HCT116 (cell line): Measurements from ENCODE around the gene PLAAT3. TPM values are rescaled to one million over a fixed set of nuclear protein-coding genes. Genes with fewer than 3 reads are reported as not detected.
A peak's percentile ranks its signal among the peaks of the same experiment; 100 is the strongest.

Experiments used
- ATF3 ChIP-seq: IDR thresholded peaks from 2 replicates; pipeline ENCODE4 v1.6.1; 2012
- CTCF ChIP-seq, 3 experiments: fragments of 200-600 bp in 1 of 3; sonication (generic) in 1 of 3; IDR thresholded peaks in 2 of 3; conservative IDR thresholded peaks in 1 of 3; 2 replicates each; pipeline ENCODE4 v1.5.1; 2012 to 2017; ENCODE audit warnings: low read depth in 2 of 3, low read length in 2 of 3, antibody characterized with exemption in 1 of 3, borderline replicate concordance in 1 of 3, control low read depth in 1 of 3, mild to moderate bottlenecking in 1 of 3, mixed read lengths in 1 of 3, mixed run types in 1 of 3, moderate library complexity in 1 of 3; ENCODE audit not compliant: insufficient read depth in 1 of 3
- EZH2 ChIP-seq: fragments of 200-600 bp; sonication (generic); IDR thresholded peaks from 2 replicates; pipeline ENCODE4 v1.6.1; 2017; ENCODE audit warnings: antibody characterized with exemption, mixed run types
- SP1 ChIP-seq: IDR thresholded peaks from 2 replicates; pipeline ENCODE4 v1.6.1; 2012; ENCODE audit warnings: low read depth
- TCF7L2 ChIP-seq: IDR thresholded peaks from 2 replicates; pipeline ENCODE4 v1.7.0; 2011; ENCODE audit warnings: borderline replicate concordance, inconsistent platforms; ENCODE audit not compliant: insufficient read depth, insufficient read length; ENCODE audit errors: extremely low read depth
- YY1 ChIP-seq: IDR thresholded peaks from 2 replicates; pipeline ENCODE4 v1.6.1; 2011; ENCODE audit warnings: low read length, low read depth, moderate library complexity, mild to moderate bottlenecking; ENCODE audit not compliant: insufficient replicate concordance; ENCODE audit errors: extremely low read depth
- ZBTB33 ChIP-seq: IDR thresholded peaks from 2 replicates; pipeline ENCODE4 v1.6.1; 2011; ENCODE audit warnings: mild to moderate bottlenecking, low read length, moderate library complexity; ENCODE audit not compliant: insufficient replicate concordance; ENCODE audit errors: extremely low read depth
- total RNA-seq: library from RNA; stranded (reverse); gene quantifications from one replicate; pipeline ENCODE4 v1.2.1, GENCODE V29; 2021; ENCODE audit not compliant: unreplicated experiment

PLAAT3 gene
- total RNA-seq, 1 experiment from 2014 or later = 31.1 TPM

GRCh38 chr11:63567044-63567840 lies 47.0 kb downstream of the PLAAT3 start (continued):
- TF ChIP-seq CTCF (IDR thresholded peaks at IDR 0.05 in 2 of 3, conservative IDR thresholded peaks at IDR 0.05 in 1 of 3; ENCODE audit: borderline replicate concordance in 1 of 3, insufficient read depth in 1 of 3, low read depth in 2 of 3, low read length in 2 of 3) (no peak), YY1 (no peak), EZH2 (no peak), ATF3 (no peak), SP1 (peak; percentile 53; the same call in 1 of the 2 replicates), TCF7L2 (no peak), ZBTB33 (no peak)
